IMR-90 (cell line): ENCODE measurements around the gene CDHR2.

ENCODE experiments used
- MAZ ChIP-seq: IDR thresholded peaks from 2 replicates; pipeline ENCODE4 v1.6.1; 2012; ENCODE audit warnings: low read depth, mild to moderate bottlenecking, low read length, improper control_type of control experiment, moderate library complexity, borderline replicate concordance
- MXI1 ChIP-seq: IDR thresholded peaks from 2 replicates; pipeline ENCODE4 v1.6.1; 2012; ENCODE audit warnings: low read depth, mild to moderate bottlenecking, low read length, moderate library complexity, borderline replicate concordance
- POLR2A ChIP-seq: IDR thresholded peaks from 2 replicates; pipeline ENCODE4 v1.6.1; 2012; ENCODE audit warnings: mild to moderate bottlenecking, low read depth, low read length
- RAD21 ChIP-seq: IDR thresholded peaks from 2 replicates; pipeline ENCODE4 v1.6.1; 2012; ENCODE audit warnings: low read length, improper control_type of control experiment
- RFX5 ChIP-seq: IDR thresholded peaks from 2 replicates; pipeline ENCODE4 v1.8.0; 2012; ENCODE audit warnings: low read depth, mild to moderate bottlenecking, low read length, moderate library complexity
- TF ChIP-seq, protein P1 (sequence below): conservative IDR thresholded peaks from 2 replicates; pipeline ENCODE4 v1.5.1; 2012; ENCODE audit warnings: mild to moderate bottlenecking, low read depth, low read length, improper control_type of control experiment
- TF ChIP-seq, protein P2 (sequence below): fragments of 150-350 bp; IDR thresholded peaks from 2 replicates; pipeline ENCODE4 v1.6.1; 2017; ENCODE audit warnings: mild to moderate bottlenecking, antibody characterized with exemption, low read length, low read depth

DNA sequence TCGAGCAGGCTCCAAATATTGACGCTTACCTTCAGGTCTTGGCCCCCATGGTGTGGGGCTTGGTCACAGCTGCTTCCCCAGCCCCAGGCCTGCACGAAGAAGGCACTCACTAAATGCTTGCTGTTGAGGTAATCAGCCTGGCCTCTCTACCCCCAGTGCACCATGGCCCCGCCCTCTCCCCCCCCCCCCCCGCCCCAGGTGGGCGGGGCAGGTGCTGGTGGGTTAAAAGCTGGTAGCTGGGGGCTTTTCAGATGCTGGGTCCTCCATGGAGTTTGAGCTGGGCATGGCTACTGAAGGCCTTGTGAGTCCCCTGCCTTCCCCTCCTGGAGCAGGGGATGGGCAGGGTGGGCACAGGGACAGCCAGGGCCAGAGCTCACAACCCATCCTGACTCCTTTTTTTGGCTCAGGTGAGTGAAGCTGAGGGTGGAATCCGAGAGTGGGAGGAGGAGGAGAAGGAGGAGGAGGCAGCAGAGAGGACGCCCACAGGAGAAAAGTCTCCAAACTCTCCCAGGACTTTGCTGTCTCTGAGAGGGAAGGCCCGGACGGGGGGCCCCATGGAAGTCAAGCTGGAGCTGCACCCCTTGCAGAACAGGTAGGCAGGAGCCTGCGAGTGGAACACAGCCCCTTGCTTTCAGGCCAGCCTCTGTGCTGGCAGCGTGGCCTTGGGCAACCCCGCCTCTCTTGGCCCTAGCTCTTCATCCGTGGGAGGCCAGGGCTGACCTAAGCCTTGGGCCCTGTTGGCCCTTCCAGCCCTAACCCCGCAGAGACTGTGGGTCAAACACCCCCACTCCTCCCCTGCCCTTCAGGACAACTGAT is 93.7 kb downstream of the CDHR2 start:
- TF ChIP-seq, protein P1, sequence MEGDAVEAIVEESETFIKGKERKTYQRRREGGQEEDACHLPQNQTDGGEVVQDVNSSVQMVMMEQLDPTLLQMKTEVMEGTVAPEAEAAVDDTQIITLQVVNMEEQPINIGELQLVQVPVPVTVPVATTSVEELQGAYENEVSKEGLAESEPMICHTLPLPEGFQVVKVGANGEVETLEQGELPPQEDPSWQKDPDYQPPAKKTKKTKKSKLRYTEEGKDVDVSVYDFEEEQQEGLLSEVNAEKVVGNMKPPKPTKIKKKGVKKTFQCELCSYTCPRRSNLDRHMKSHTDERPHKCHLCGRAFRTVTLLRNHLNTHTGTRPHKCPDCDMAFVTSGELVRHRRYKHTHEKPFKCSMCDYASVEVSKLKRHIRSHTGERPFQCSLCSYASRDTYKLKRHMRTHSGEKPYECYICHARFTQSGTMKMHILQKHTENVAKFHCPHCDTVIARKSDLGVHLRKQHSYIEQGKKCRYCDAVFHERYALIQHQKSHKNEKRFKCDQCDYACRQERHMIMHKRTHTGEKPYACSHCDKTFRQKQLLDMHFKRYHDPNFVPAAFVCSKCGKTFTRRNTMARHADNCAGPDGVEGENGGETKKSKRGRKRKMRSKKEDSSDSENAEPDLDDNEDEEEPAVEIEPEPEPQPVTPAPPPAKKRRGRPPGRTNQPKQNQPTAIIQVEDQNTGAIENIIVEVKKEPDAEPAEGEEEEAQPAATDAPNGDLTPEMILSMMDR, result no peak
- no peak for TF ChIP-seq POLR2A
- TF ChIP-seq, protein P2, sequence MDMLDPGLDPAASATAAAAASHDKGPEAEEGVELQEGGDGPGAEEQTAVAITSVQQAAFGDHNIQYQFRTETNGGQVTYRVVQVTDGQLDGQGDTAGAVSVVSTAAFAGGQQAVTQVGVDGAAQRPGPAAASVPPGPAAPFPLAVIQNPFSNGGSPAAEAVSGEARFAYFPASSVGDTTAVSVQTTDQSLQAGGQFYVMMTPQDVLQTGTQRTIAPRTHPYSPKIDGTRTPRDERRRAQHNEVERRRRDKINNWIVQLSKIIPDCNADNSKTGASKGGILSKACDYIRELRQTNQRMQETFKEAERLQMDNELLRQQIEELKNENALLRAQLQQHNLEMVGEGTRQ, result no peak
- no peak for TF ChIP-seq MAZ
- no peak for TF ChIP-seq MXI1
- TF ChIP-seq RFX5, result no peak
- TF ChIP-seq RAD21, result no peak
